ENCODE data around the gene BCL2L14. TPM values are rescaled to one million over a fixed set of nuclear protein-coding genes. Genes with fewer than 3 reads are reported as not detected.

The BCL2L14 gene
- total and polyA plus RNA-seq, 8 donors, result 2.6 to 32.7 (median 16.4) TPM

- H3K27ac ChIP-seq, result no peak overlapping the region
- peak in 1 of 2 donors; percentile 28 for DNase-seq
- H3K36me3 ChIP-seq, result peaks cover 0 to 13% (median 9%) of the 10 kb centered on the region in 4 donors
- H3K4me3 ChIP-seq, result no peak overlapping the region
- H3K4me1 ChIP-seq, result no peaks in the 10 kb centered on the region
- WGBS, 5 donors, result 72 to 79% (median 73%) methylated on average over 14 of the region's 14 CpGs
- intact Hi-C loops (cut with DNase I; ENCODE audit: low total_unique reads), result no loop called here
- H3K27me3 ChIP-seq, result no peaks in the 10 kb centered on the region
- TF ChIP-seq EP300 (IDR thresholded peaks at IDR 0.05) (no peak), POLR2AphosphoS5 (IDR thresholded peaks at IDR 0.05) (no peak), POLR2A (IDR thresholded peaks at IDR 0.05) (no peak), CTCF (IDR thresholded peaks at IDR 0.05) (no peak)
- no peaks in the 10 kb centered on the region for H3K9me3 ChIP-seq
Measured at GRCh38 chr12:12091977-12092663, 21.4 kb downstream of the BCL2L14 start.

GRCh38 chr12:12094481-12094880 is 23.7 kb downstream of the BCL2L14 start:
- H3K27ac ChIP-seq, result no peak overlapping the region
- no peaks in the 10 kb centered on the region for H3K4me1 ChIP-seq
- 81 to 88% (median 85%) methylated on average over 4 of the region's 4 CpGs for WGBS, 5 donors
- intact Hi-C loops (cut with DNase I; ENCODE audit: low total_unique reads), result no loop called here
- DNase-seq, result no peak
- H3K9me3 ChIP-seq, result no peaks in the 10 kb centered on the region
- no peak overlapping the region for H3K4me3 ChIP-seq
- no peaks in the 10 kb centered on the region for H3K27me3 ChIP-seq
- peaks cover 0 to 28% (median 14%) of the 10 kb centered on the region in 4 donors for H3K36me3 ChIP-seq
- no peak for TF ChIP-seq POLR2A (IDR thresholded peaks at IDR 0.05)
- TF ChIP-seq POLR2AphosphoS5 (IDR thresholded peaks at IDR 0.05), result no peak
- TF ChIP-seq CTCF (IDR thresholded peaks at IDR 0.05), result no peak
- TF ChIP-seq EP300 (IDR thresholded peaks at IDR 0.05), result no peak

GRCh38 chr12:12095021-12095420 is 24.3 kb downstream of the BCL2L14 start:
- no peaks in the 10 kb centered on the region for H3K27me3 ChIP-seq
- no peaks in the 10 kb centered on the region for H3K9me3 ChIP-seq
- no peak overlapping the region for H3K4me3 ChIP-seq
- TF ChIP-seq POLR2AphosphoS5 (IDR thresholded peaks at IDR 0.05), result no peak
- TF ChIP-seq EP300 (IDR thresholded peaks at IDR 0.05), result no peak
- no peak for TF ChIP-seq POLR2A (IDR thresholded peaks at IDR 0.05)
- TF ChIP-seq CTCF (IDR thresholded peaks at IDR 0.05), result no peak
- WGBS, 5 donors, result 44 to 59% (median 51%) methylated on average over 3 of the region's 3 CpGs
- intact Hi-C loops (cut with DNase I; ENCODE audit: low total_unique reads), result no loop called here
- no peaks in the 10 kb centered on the region for H3K4me1 ChIP-seq
- no peak for DNase-seq
- peaks cover 0 to 30% (median 14%) of the 10 kb centered on the region in 4 donors for H3K36me3 ChIP-seq
- no peak overlapping the region for H3K27ac ChIP-seq

GRCh38 chr12:12097891-12098690 is 27.4 kb downstream of the BCL2L14 start:
- TF ChIP-seq POLR2AphosphoS5 (IDR thresholded peaks at IDR 0.05), result no peak
- no peak for TF ChIP-seq CTCF (IDR thresholded peaks at IDR 0.05)
- no peak for TF ChIP-seq POLR2A (IDR thresholded peaks at IDR 0.05)
- no peak for TF ChIP-seq EP300 (IDR thresholded peaks at IDR 0.05)
- WGBS, 5 donors, result 80 to 88% (median 84%) methylated on average over 6 of the region's 6 CpGs
- DNase-seq, result no peak
- no peaks in the 10 kb centered on the region for H3K9me3 ChIP-seq
- H3K4me3 ChIP-seq, result no peak overlapping the region
- intact Hi-C loops (cut with DNase I; ENCODE audit: low total_unique reads), result no loop called here
- no peak overlapping the region for H3K27ac ChIP-seq
- peaks cover 0 to 38% (median 14%) of the 10 kb centered on the region in 4 donors for H3K36me3 ChIP-seq
- H3K27me3 ChIP-seq, result no peaks in the 10 kb centered on the region
- no peaks in the 10 kb centered on the region for H3K4me1 ChIP-seq
